Measurements from ENCODE around the gene THAP5.

GRCh38 chr7:108589199-108589598 lies 19.7 kb upstream of the THAP5 start:
- TF ChIP-seq USF1 (IDR thresholded peaks at IDR 0.05; ENCODE audit: borderline replicate concordance, low read depth), result no peak
- no peak for TF ChIP-seq TEAD4 (IDR thresholded peaks at IDR 0.05; ENCODE audit: borderline replicate concordance, insufficient read depth)
- TF ChIP-seq MXI1 (IDR thresholded peaks at IDR 0.05; ENCODE audit: low read depth, low read length), result no peak
- TF ChIP-seq CTCF (IDR thresholded peaks at IDR 0.05), result no peak
- no peak for TF ChIP-seq FOXM1 (IDR thresholded peaks at IDR 0.05; ENCODE audit: low read depth)
- no peak for TF ChIP-seq POLR2AphosphoS5 (IDR thresholded peaks at IDR 0.05; ENCODE audit: low read depth, low read length)
